PC-9 (cell line): ENCODE data around the gene RALGPS1.

Source experiments
- CTCF ChIP-seq: fragments of 200-600 bp; sonication (generic); conservative IDR thresholded peaks from 2 replicates; pipeline ENCODE4 v1.6.1; 2017; ENCODE audit warnings: mixed run types, antibody characterized with exemption, mild to moderate bottlenecking, moderate library complexity
- EZH2 ChIP-seq: fragments of 200-600 bp; sonication (generic); IDR thresholded peaks from 2 replicates; pipeline ENCODE4 v1.8.0; 2017; ENCODE audit warnings: antibody characterized with exemption, low read depth

DNA sequence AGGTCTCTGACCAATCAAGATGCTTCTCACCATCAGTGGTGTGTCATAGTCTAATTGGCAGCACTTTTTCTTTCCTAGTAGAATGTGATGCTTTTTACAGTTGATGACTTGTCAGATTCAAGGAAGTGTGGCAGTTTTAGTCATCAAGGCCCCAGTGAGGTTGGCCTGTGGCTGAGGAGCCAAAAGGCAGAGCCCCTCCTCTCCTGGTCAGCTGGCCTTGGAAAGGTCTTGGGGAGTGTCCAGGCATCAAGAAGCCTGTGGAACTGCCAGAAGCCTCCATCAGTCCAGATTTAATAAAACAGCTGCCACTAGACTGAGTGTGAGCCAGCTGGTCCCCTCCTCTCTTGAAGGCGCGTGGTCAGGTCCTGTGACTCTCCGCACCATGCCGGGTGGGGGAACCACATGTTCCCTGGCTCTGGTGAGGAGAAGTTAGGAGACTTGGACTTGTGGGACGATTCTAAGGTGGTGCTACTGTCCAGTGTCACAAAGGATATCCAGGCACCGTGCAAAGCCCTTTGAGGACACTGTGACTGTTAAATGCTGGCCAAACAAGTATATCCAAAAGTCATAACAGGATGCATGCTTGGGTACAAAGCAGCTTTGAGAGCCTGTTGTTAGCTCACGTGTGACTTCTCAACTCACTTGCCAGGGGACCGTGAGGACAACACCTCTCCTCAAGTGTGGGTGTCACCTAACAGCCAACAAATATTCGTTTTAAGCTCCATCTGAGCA lies 213.9 kb downstream of the RALGPS1 start:
- TF ChIP-seq CTCF: no peak
- TF ChIP-seq EZH2: no peak
